Mucosa of descending colon (tissue), 3 donors: ENCODE results near the gene GRM8. TPM values are rescaled to one million over a fixed set of nuclear protein-coding genes. Genes with fewer than 3 reads are reported as not detected.

Experiments used
- ATAC-seq: fragments of 200-7000 bp; cut with Tn5 transposase; one replicate; pipeline ENCODE4 v1.9.1; 2020; ENCODE audit warnings: mild to moderate bottlenecking, moderate library complexity
- DNase-seq, 3 donors: peaks; one replicate each; pipeline ENCODE4 v3.0.0-alpha.2; 2020
- H3K36me3 ChIP-seq: fragments of 200-600 bp; one replicate; pipeline ENCODE4 v1.8.0; 2021; ENCODE audit warnings: low read depth, mild to moderate bottlenecking
- H3K4me1 ChIP-seq: fragments of 200-600 bp; one replicate; pipeline ENCODE4 v1.8.0; 2021; ENCODE audit warnings: low read depth, mild to moderate bottlenecking
- H3K4me3 ChIP-seq: fragments of 200-600 bp; one replicate; pipeline ENCODE4 v1.8.0; 2021; ENCODE audit warnings: mild to moderate bottlenecking
- H3K9me3 ChIP-seq: fragments of 200-600 bp; one replicate; pipeline ENCODE4 v1.8.0; 2021; ENCODE audit warnings: mild to moderate bottlenecking
- CTCF ChIP-seq: fragments of 200-600 bp; IDR thresholded peaks from one replicate; pipeline ENCODE4 v1.8.0; 2022; ENCODE audit warnings: antibody characterized with exemption, mild to moderate bottlenecking
- intact Hi-C, 2 donors: fragments of 100-400 bp; cut with DNase I in 1 of 2; cut with micrococcal nuclease in 1 of 2; formaldehyde crosslinking; loops; one replicate each; pipeline versions ENCODE4 v1.11.0 to v1.11.1; 2022; cut with DNase I, micrococcal nuclease
- total RNA-seq, 3 donors: library from RNA; stranded (reverse); fragmentation: NEBNext Ultra II Directional in 2 of 3; extraction: Animal tissue kit (Norgen Biotek cat#: 25700) in 2 of 3; gene quantifications; one replicate each; pipeline versions ENCODE4 v1.2.1 to v1.2.4, GENCODE V29; 2021 to 2023
- donor health status: DM: no; HTN: no; CAD: no; lungs with moderate emphysema.
- donor health status: DM: no; HTN: no; CAD: no.
- donor health status: DM: no; HTN: yes; CAD: no.

Gene GRM8
- total RNA-seq, 3 donors from 2014 or later, result 0.41 to 9.2 (median 4.4) TPM

GRCh38 chr7:126411821-126412383 is 840.8 kb downstream of the GRM8 start:
- H3K36me3 ChIP-seq, result no peaks in the 10 kb centered on the region
- no peak overlapping the region for H3K4me3 ChIP-seq
- no peak for TF ChIP-seq CTCF
- DNase-seq (no peak), ATAC-seq (no peak)
- intact Hi-C loops, result no loop called here
- no peaks in the 10 kb centered on the region for H3K4me1 ChIP-seq
- H3K9me3 ChIP-seq, result no peaks in the 10 kb centered on the region

GRCh38 chr7:126411032-126411820 is 841.5 kb downstream of the GRM8 start:
- no peak for TF ChIP-seq CTCF
- intact Hi-C loops, result no loop called here
- no peak for DNase-seq
- Histone ChIP-seq H3K36me3 (no peaks in the 10 kb centered on the region), H3K4me1 (no peaks in the 10 kb centered on the region), H3K9me3 (no peaks in the 10 kb centered on the region), H3K4me3 (no peak overlapping the region)
- no peak for ATAC-seq

- H3K4me3 ChIP-seq, result no peak overlapping the region
- ATAC-seq (no peak), DNase-seq (no peak)
- no peaks in the 10 kb centered on the region for H3K36me3 ChIP-seq
- intact Hi-C loops, result no loop called here
- no peaks in the 10 kb centered on the region for H3K9me3 ChIP-seq
- no peak for TF ChIP-seq CTCF
- no peaks in the 10 kb centered on the region for H3K4me1 ChIP-seq
Observed at GRCh38 chr7:126403040-126403439, 849.7 kb downstream of the GRM8 start.

- no peak for ATAC-seq
- no peaks in the 10 kb centered on the region for H3K4me1 ChIP-seq
- no peak for DNase-seq
- TF ChIP-seq CTCF, result no peak
- intact Hi-C loops, result no loop called here
- no peaks in the 10 kb centered on the region for H3K36me3 ChIP-seq
- H3K9me3 ChIP-seq, result no peaks in the 10 kb centered on the region
- H3K4me3 ChIP-seq, result no peak overlapping the region
Observed at GRCh38 chr7:126401918-126402317, 850.8 kb downstream of the GRM8 start.

- Histone ChIP-seq H3K9me3 (no peaks in the 10 kb centered on the region), H3K36me3 (no peaks in the 10 kb centered on the region), H3K4me3 (no peak overlapping the region), H3K4me1 (no peaks in the 10 kb centered on the region)
- ATAC-seq (no peak), DNase-seq (no peak)
- no peak for TF ChIP-seq CTCF
- intact Hi-C loops, result no loop called here
Observed at GRCh38 chr7:126398851-126399529, 853.8 kb downstream of the GRM8 start.
